Loucy (cell line): ENCODE data around the gene PPARG.

Experiments used
- CTCF ChIP-seq: fragments of 200-600 bp; sonication (generic); conservative IDR thresholded peaks from 2 replicates; pipeline ENCODE4 v1.5.1; 2014; ENCODE audit warnings: mild to moderate bottlenecking, antibody characterized with exemption, low read length
- EZH2phosphoT487 ChIP-seq: fragments of 200-600 bp; IDR thresholded peaks from 2 replicates; pipeline ENCODE4 v1.6.1; 2018; ENCODE audit warnings: antibody characterized with exemption, mild to moderate bottlenecking, moderate library complexity, borderline replicate concordance

- TF ChIP-seq EZH2phosphoT487 (no peak), CTCF (no peak)
These were observed 62.3 kb downstream of the PPARG start for GRCh38 chr3:12351145-12351544.
